Measurements from ENCODE around the gene EHMT2. TPM values are rescaled to one million over a fixed set of nuclear protein-coding genes. Genes with fewer than 3 reads are reported as not detected.

The EHMT2 gene
- total and polyA plus RNA-seq, 2 of the 4 experiments (the other 2 are of a cell fraction), result 38.0 to 51.2 TPM

- H2AFZ ChIP-seq (replicated peaks; ENCODE audit: low read length, poor library complexity), result peak overlapping the region; percentile 87
- intact Hi-C loops (cut with micrococcal nuclease) (no loop called here), dilution Hi-C loops (cut with HindIII; ENCODE audit: low sequenced_read_pairs, unreplicated experiment) (no loop called here), in situ Hi-C loops (cut with MboI; ENCODE audit: low sequenced_read_pairs) (no loop called here)
- no peaks in the 10 kb centered on the region for H3K79me1 ChIP-seq (ENCODE audit: low read depth in 1 of 2, low read length in 2 of 2)
- peak overlapping the region; percentile 26 for H2AK9ac ChIP-seq (replicated peaks; ENCODE audit: low read depth, low read length, poor library complexity)
- H2BK20ac ChIP-seq (ENCODE audit: low read depth, low read length), result no peak overlapping the region
- peak overlapping the region; percentile 52; the same call in 1 of the 3 replicates for H2BK15ac ChIP-seq (ENCODE audit: low read depth, low read length)
- no peak overlapping the region for H3K4me3 ChIP-seq (ENCODE audit: insufficient read depth, low read depth, low read length)
- ChIA-PET CTCF (no interaction called here), POLR2A (ENCODE audit: unreplicated experiment) (no interaction called here)
- H3K14ac ChIP-seq (replicated peaks; ENCODE audit: low read depth, low read length), result peak overlapping the region; percentile 19
- peaks cover 3% of the 10 kb centered on the region; the same call in 1 of the 2 replicates for H3K9me1 ChIP-seq (ENCODE audit: insufficient read depth, low read length)
- H4K20me1 ChIP-seq (ENCODE audit: insufficient read depth, low read length), result no peaks in the 10 kb centered on the region
- DNase-seq (peak; percentile 38), ATAC-seq (ENCODE audit: low read depth) (peak; percentile 64)
- H3K27me3 ChIP-seq (ENCODE audit: control insufficient read depth, insufficient read depth, low read length), result no peaks in the 10 kb centered on the region
- H3K18ac ChIP-seq (ENCODE audit: low read depth, low read length), result no peak overlapping the region; the same call in 1 of the 2 replicates
- H3K36me3 ChIP-seq (ENCODE audit: control insufficient read depth, insufficient read depth, low read length), result no peaks in the 10 kb centered on the region
- H3K9ac ChIP-seq (ENCODE audit: low read depth, low read length), result no peak overlapping the region
- peak overlapping the region; percentile 12; the same call in 1 of the 2 replicates for H4K5ac ChIP-seq (ENCODE audit: low read depth, low read length)
- no peak overlapping the region for H3K4ac ChIP-seq (ENCODE audit: low read depth, low read length)
- no TSS peak for BruUV-seq (replicated peaks)
- 0 out of 2 replicates have a peak overlapping the region, but pooled peaks have one; percentile 8 for H2BK120ac ChIP-seq (ENCODE audit: low read depth, low read length)
- peaks cover 14% of the 10 kb centered on the region for H3K4me1 ChIP-seq (ENCODE audit: control insufficient read depth, insufficient read depth, low read length)
- no peak overlapping the region for H3K23ac ChIP-seq (ENCODE audit: low read depth, low read length)
- H4K91ac ChIP-seq (ENCODE audit: insufficient read depth, low read depth, low read length), result no peak overlapping the region
- H4K8ac ChIP-seq (ENCODE audit: low read depth in 2 of 2, low read length in 2 of 2), result peak overlapping the region in 1 of 2 experiments; percentile 60; a peak in 1 of 4 replicates
- no CpG with 5 or more reads among the region's 9 CpGs for WGBS, 2 experiments (ENCODE audit: extremely low coverage in 2 of 2, insufficient read length in 1 of 2)
- no peak overlapping the region for H3K4me2 ChIP-seq (ENCODE audit: low read depth, low read length)
- TF ChIP-seq ELK1 (IDR thresholded peaks at IDR 0.05; ENCODE audit: borderline replicate concordance, low read depth, low read length) (no peak), CEBPB (IDR thresholded peaks at IDR 0.05; ENCODE audit: low read depth, low read length) (no peak), RCOR1 (IDR thresholded peaks at IDR 0.05; ENCODE audit: insufficient replicate concordance, low read length) (no peak), MAZ (IDR thresholded peaks at IDR 0.05; ENCODE audit: borderline replicate concordance, low read depth, low read length) (no peak), USF2 (IDR thresholded peaks at IDR 0.05; ENCODE audit: low read depth, low read length) (no peak), RAD21 (IDR thresholded peaks at IDR 0.05; ENCODE audit: low read length) (no peak), RFX5 (IDR thresholded peaks at IDR 0.05; ENCODE audit: low read depth, low read length) (no peak), MAFK (IDR thresholded peaks at IDR 0.05; ENCODE audit: low read depth, low read length) (no peak), FOS (IDR thresholded peaks at IDR 0.05; ENCODE audit: low read depth, low read length) (no peak), POLR2A (IDR thresholded peaks at IDR 0.05; ENCODE audit: low read depth, low read length) (no peak), BHLHE40 (IDR thresholded peaks at IDR 0.05; ENCODE audit: low read depth, low read length) (no peak), MXI1 (IDR thresholded peaks at IDR 0.05; ENCODE audit: borderline replicate concordance, low read depth, low read length) (no peak), CTCF (conservative IDR thresholded peaks at IDR 0.05; ENCODE audit: low read depth, low read length) (no peak), SMC3 (IDR thresholded peaks at IDR 0.05; ENCODE audit: low read depth, low read length) (no peak), NFE2L2 (IDR thresholded peaks at IDR 0.05; ENCODE audit: low read depth, low read length) (no peak), CHD1 (IDR thresholded peaks at IDR 0.05; ENCODE audit: low read depth, low read length) (no peak)
- H3K27ac ChIP-seq (ENCODE audit: insufficient read depth, low read length), result no peak overlapping the region
- no peak overlapping the region for H2BK5ac ChIP-seq (ENCODE audit: low read depth, low read length, poor library complexity, severe bottlenecking)
- H3K56ac ChIP-seq (ENCODE audit: extremely low read depth, insufficient read depth, low read length), result no peak overlapping the region
- H3K9me3 ChIP-seq (ENCODE audit: control insufficient read depth, insufficient read depth, low read length), result no peaks in the 10 kb centered on the region
- peak overlapping the region; percentile 52; the same call in 1 of the 2 replicates for H2AK5ac ChIP-seq (ENCODE audit: low read depth, low read length)
Observed at GRCh38 chr6:31871046-31871659, 26.3 kb downstream of the EHMT2 start.
